Measurements from ENCODE around the gene FXYD6.

The FXYD6 gene

GRCh38 chr11:117884994-117885393, 8.5 kb upstream of the FXYD6 start:
- no peak for DNase-seq

- DNase-seq, result no peak
Observed at GRCh38 chr11:117883063-117883462, 6.6 kb upstream of the FXYD6 start.

- no peak for DNase-seq
Observed at GRCh38 chr11:117882311-117882905, 6.0 kb upstream of the FXYD6 start.

- no peak for DNase-seq
Observed at GRCh38 chr11:117881217-117881616, 4.8 kb upstream of the FXYD6 start.

GRCh38 chr11:117879516-117880480, 3.3 kb upstream of the FXYD6 start:
- no peak for DNase-seq

- no peak for DNase-seq
Observed at GRCh38 chr11:117878939-117879475, 2.5 kb upstream of the FXYD6 start.

- DNase-seq, result no peak
Observed at GRCh38 chr11:117878314-117878938, 2.0 kb upstream of the FXYD6 start.

GRCh38 chr11:117877120-117877784, 794 bp upstream of the FXYD6 start:
- no peak for DNase-seq

- no peak for DNase-seq
Observed at GRCh38 chr11:117876059-117876340, 458 bp downstream of the FXYD6 start.

- DNase-seq, result peak in 1 of 2 donors; percentile 23
Observed at GRCh38 chr11:117875382-117876058, 938 bp downstream of the FXYD6 start.

- no peak for DNase-seq
Observed at GRCh38 chr11:117874910-117875381, 1.5 kb downstream of the FXYD6 start.

GRCh38 chr11:117874253-117874909, 2.1 kb downstream of the FXYD6 start:
- DNase-seq, result no peak

GRCh38 chr11:117873828-117874125, 2.7 kb downstream of the FXYD6 start:
- DNase-seq, result no peak

GRCh38 chr11:117872975-117873827, 3.3 kb downstream of the FXYD6 start:
- no peak for DNase-seq

- no peak for DNase-seq
Observed at GRCh38 chr11:117872420-117872961, 4.0 kb downstream of the FXYD6 start.

GRCh38 chr11:117871784-117872183, 4.7 kb downstream of the FXYD6 start:
- no peak for DNase-seq

- DNase-seq, result no peak
Observed at GRCh38 chr11:117871160-117871559, 5.3 kb downstream of the FXYD6 start.

GRCh38 chr11:117870103-117870952, 6.1 kb downstream of the FXYD6 start:
- DNase-seq, result no peak

- DNase-seq, result no peak
Observed at GRCh38 chr11:117869604-117870003, 6.9 kb downstream of the FXYD6 start.

All from CD4-positive, alpha-beta T cell treated with Interleukin-1 beta for 1 hour (primary cell).